ENCODE results near the gene TRAPPC2.

The TRAPPC2 gene

GRCh38 chrX:13759152-13759718 is 24.8 kb upstream of the TRAPPC2 start:
- Histone ChIP-seq H3K9ac (ENCODE audit: low read length) (peak overlapping the region; percentile 16; the same call in 1 of the 2 replicates), H3K79me2 (ENCODE audit: insufficient read depth, low read length) (no peaks in the 10 kb centered on the region), H3K4me2 (ENCODE audit: low read length) (no peak overlapping the region; the same call in 1 of the 2 replicates), H3K9me2 (ENCODE audit: low read depth, low read length) (no peaks in the 10 kb centered on the region), H3F3A (ENCODE audit: insufficient read depth, low read length) (no peaks in the 10 kb centered on the region), H4K20me1 (ENCODE audit: insufficient read depth, low read length) (no peaks in the 10 kb centered on the region), H3K9me3 (ENCODE audit: low read length) (no peaks in the 10 kb centered on the region), H3K27ac (ENCODE audit: low read depth, low read length, poor library complexity, severe bottlenecking) (peak overlapping the region; percentile 80), H3K36me3 (ENCODE audit: insufficient read depth, low read length) (peaks cover 91% of the 10 kb centered on the region), H2AFZ (ENCODE audit: low read length) (no peak overlapping the region), H3K4me1 (ENCODE audit: insufficient read depth, low read length, severe bottlenecking) (peaks cover 25% of the 10 kb centered on the region), H3K27me3 (ENCODE audit: insufficient read depth, low read length) (no peaks in the 10 kb centered on the region), H3K4me3 (ENCODE audit: low read depth, low read length, poor library complexity, severe bottlenecking) (no peak overlapping the region)
- TF ChIP-seq EZH2 (IDR thresholded peaks at IDR 0.05; ENCODE audit: borderline replicate concordance, low read length): no peak
- TF ChIP-seq, protein P1, sequence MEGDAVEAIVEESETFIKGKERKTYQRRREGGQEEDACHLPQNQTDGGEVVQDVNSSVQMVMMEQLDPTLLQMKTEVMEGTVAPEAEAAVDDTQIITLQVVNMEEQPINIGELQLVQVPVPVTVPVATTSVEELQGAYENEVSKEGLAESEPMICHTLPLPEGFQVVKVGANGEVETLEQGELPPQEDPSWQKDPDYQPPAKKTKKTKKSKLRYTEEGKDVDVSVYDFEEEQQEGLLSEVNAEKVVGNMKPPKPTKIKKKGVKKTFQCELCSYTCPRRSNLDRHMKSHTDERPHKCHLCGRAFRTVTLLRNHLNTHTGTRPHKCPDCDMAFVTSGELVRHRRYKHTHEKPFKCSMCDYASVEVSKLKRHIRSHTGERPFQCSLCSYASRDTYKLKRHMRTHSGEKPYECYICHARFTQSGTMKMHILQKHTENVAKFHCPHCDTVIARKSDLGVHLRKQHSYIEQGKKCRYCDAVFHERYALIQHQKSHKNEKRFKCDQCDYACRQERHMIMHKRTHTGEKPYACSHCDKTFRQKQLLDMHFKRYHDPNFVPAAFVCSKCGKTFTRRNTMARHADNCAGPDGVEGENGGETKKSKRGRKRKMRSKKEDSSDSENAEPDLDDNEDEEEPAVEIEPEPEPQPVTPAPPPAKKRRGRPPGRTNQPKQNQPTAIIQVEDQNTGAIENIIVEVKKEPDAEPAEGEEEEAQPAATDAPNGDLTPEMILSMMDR (IDR thresholded peaks at IDR 0.05; ENCODE audit: low read length): no peak

DNA sequence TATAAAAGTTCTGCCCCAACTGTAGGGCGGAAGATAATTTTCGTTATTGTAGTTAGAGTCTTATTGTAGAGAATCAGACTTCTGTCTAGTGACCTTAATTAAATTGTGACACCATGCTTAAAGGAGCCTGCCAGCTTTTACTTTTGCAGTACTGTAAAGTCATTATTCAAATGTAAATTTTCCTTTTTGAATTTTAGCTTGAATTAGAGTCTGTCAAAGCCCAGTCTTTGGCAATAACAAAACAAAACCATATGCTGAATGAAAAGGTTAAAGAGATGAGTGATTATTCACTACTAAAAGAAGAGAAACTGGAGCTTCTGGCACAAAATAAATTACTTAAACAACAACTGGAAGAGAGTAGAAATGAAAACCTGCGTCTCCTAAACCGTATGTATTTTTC is 22.0 kb upstream of the TRAPPC2 start:
- no peaks in the 10 kb centered on the region for H3K9me2 ChIP-seq (ENCODE audit: low read depth, low read length)

DNA sequence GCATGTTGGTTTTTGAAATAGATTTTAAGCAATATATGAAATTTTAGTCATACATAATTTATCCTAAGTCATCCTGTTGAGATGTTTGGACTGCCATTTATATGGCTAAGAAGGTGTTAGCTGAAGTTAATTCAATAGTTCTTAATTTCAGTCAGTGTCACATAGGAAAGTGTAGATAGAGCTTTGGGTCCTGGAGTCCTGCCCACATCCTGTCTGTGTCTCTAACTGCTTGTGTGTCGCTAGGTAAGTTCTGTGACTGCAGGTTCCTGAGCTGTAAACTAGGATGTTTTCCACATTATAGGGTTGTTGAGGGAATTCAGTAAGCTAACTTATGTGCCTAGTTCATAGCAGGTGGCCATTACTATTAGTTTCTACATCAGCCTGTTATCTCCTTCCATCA is 20.8 kb upstream of the TRAPPC2 start:
- H3K9me3 ChIP-seq (ENCODE audit: low read length): no peaks in the 10 kb centered on the region
- no peaks in the 10 kb centered on the region for H3K27me3 ChIP-seq (ENCODE audit: insufficient read depth, low read length)
- TF ChIP-seq EZH2 (IDR thresholded peaks at IDR 0.05; ENCODE audit: borderline replicate concordance, low read length): no peak
- TF ChIP-seq, protein P1 (IDR thresholded peaks at IDR 0.05; ENCODE audit: low read length): no peak
- peaks cover 88% of the 10 kb centered on the region for H3K36me3 ChIP-seq (ENCODE audit: insufficient read depth, low read length)
- H3K79me2 ChIP-seq (ENCODE audit: insufficient read depth, low read length): no peaks in the 10 kb centered on the region
- H4K20me1 ChIP-seq (ENCODE audit: insufficient read depth, low read length): no peaks in the 10 kb centered on the region
- peaks cover 38% of the 10 kb centered on the region for H3K4me1 ChIP-seq (ENCODE audit: insufficient read depth, low read length, severe bottlenecking)
- no peak overlapping the region for H3K9ac ChIP-seq (ENCODE audit: low read length)
- no peaks in the 10 kb centered on the region for H3K9me2 ChIP-seq (ENCODE audit: low read depth, low read length)
- H3K4me2 ChIP-seq (ENCODE audit: low read length): no peak overlapping the region
- H3K27ac ChIP-seq (ENCODE audit: low read depth, low read length, poor library complexity, severe bottlenecking): no peak overlapping the region
- H2AFZ ChIP-seq (ENCODE audit: low read length): no peak overlapping the region
- no peak overlapping the region for H3K4me3 ChIP-seq (ENCODE audit: low read depth, low read length, poor library complexity, severe bottlenecking)
- no peaks in the 10 kb centered on the region for H3F3A ChIP-seq (ENCODE audit: insufficient read depth, low read length)

More for the DNA sequence above, 22.0 kb upstream of the TRAPPC2 start:
- Histone ChIP-seq H4K20me1 (ENCODE audit: insufficient read depth, low read length) (no peaks in the 10 kb centered on the region), H3K27me3 (ENCODE audit: insufficient read depth, low read length) (no peaks in the 10 kb centered on the region), H3F3A (ENCODE audit: insufficient read depth, low read length) (no peaks in the 10 kb centered on the region), H3K9me3 (ENCODE audit: low read length) (no peaks in the 10 kb centered on the region), H3K79me2 (ENCODE audit: insufficient read depth, low read length) (no peaks in the 10 kb centered on the region), H3K27ac (ENCODE audit: low read depth, low read length, poor library complexity, severe bottlenecking) (no peak overlapping the region), H3K36me3 (ENCODE audit: insufficient read depth, low read length) (peaks cover 88% of the 10 kb centered on the region), H3K4me1 (ENCODE audit: insufficient read depth, low read length, severe bottlenecking) (peaks cover 38% of the 10 kb centered on the region), H2AFZ (ENCODE audit: low read length) (no peak overlapping the region), H3K4me2 (ENCODE audit: low read length) (no peak overlapping the region), H3K4me3 (ENCODE audit: low read depth, low read length, poor library complexity, severe bottlenecking) (no peak overlapping the region), H3K9ac (ENCODE audit: low read length) (no peak overlapping the region)
- TF ChIP-seq, protein P1 (IDR thresholded peaks at IDR 0.05; ENCODE audit: low read length): no peak
- no peak for TF ChIP-seq EZH2 (IDR thresholded peaks at IDR 0.05; ENCODE audit: borderline replicate concordance, low read length)
